Measurements from ENCODE around the gene WIPF3.

WIPF3 gene

DNA sequence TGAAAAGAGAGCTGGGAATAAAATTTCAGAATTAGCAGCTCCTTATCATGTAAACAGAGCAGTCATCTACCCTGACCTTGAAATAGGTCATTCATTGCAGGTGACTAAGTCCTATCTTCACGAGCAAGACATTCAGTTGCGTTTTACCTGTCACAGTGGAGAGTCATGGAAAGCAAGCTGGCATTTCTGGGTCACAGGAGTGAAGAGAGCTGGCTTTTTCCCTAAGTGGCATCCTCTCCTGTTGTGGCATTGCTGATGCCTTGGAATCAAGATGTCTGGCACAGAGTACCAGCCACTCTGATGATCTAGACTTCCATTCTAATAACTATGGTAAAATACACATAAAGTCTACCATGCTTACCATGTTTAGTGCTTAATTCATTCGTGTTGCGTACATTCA lies 112.5 kb downstream of the WIPF3 start:
- Mint-ChIP-seq H3K27me3 (no peaks in the 10 kb centered on the region), H3K4me3 (no peak overlapping the region), H3K9me3 (no peaks in the 10 kb centered on the region), H3K4me1 (no peaks in the 10 kb centered on the region), H3K27ac (no peak overlapping the region), H3K36me3 (ENCODE audit: low read depth) (no peaks in the 10 kb centered on the region)
- DNase-seq (no peak), ATAC-seq (no peak)

DNA sequence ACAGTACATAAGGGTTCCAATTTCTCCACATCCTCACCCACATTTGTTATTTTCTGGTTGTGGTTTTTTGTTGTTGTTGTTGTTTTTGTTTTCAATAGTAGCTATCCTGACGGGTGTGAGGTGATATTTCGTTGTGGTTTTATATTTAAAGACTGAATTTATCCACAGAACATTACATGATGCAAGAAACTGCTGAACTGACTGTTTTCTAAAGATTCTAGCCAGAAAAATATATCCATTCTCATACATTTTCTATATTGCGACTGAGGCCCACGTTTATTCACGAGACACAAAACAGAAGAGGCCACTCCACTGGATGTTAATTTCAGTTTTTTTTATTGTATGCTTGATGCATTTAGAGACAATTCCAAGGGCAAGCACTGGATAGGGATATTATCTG lies 113.5 kb downstream of the WIPF3 start:
- Mint-ChIP-seq H3K36me3 (ENCODE audit: low read depth) (no peaks in the 10 kb centered on the region), H3K27me3 (no peaks in the 10 kb centered on the region), H3K4me1 (peaks cover 4% of the 10 kb centered on the region), H3K27ac (no peak overlapping the region), H3K9me3 (no peaks in the 10 kb centered on the region), H3K4me3 (no peak overlapping the region)
- no peak for DNase-seq
- ATAC-seq = no peak

DNA sequence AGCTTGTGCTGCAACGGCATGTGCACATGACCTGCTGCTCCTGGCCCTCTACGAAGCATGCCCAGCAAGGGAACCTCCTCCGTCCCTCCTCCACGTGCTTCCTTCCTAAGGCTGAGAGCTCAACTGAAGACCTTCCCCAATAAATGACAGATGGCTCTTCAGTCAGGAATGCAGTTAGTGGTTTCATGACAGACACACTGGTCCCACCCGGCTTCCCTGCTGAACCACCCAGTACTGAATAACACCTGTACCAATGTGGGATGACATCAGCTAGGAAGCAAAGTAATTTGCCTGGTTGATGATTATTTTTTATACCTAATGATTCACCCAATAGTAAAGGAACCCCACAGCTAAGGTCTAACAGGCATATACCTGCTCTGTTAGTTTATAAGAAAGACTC lies 114.2 kb downstream of the WIPF3 start:
- Mint-ChIP-seq H3K9me3 (no peaks in the 10 kb centered on the region), H3K36me3 (ENCODE audit: low read depth) (no peaks in the 10 kb centered on the region), H3K4me1 (peaks cover 6% of the 10 kb centered on the region), H3K4me3 (no peak overlapping the region), H3K27me3 (no peaks in the 10 kb centered on the region), H3K27ac (no peak overlapping the region)
- ATAC-seq (no peak), DNase-seq (no peak)

DNA sequence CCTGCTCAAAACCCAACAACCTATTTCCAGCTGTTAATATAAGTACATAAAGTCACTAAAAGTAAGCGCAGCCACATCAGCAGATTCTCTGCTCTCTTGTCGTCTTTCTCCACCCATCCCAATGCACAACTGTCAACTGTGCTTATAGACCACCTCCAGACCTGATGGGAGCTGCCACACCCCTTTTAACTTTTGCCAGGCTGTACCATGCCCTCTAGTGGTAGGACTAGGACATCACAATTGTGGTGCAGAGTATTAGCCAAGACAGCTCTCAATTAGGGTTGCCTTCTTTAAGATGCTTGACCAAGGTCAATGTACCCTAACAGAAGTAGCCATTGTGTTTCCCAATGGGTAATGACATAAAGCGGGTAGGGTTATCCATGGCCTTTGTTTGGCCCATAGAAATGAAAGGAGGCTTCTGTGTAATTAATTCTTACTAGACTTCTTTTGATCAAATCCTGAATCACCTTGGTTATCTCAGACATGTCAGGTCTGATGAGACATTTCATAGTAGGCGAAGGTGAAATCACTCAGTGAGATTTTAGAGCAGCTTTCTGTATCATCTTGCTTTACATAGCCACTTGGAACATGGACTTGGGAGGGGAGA lies 115.2 kb downstream of the WIPF3 start:
- Mint-ChIP-seq H3K27me3 (no peaks in the 10 kb centered on the region), H3K27ac (no peak overlapping the region), H3K36me3 (ENCODE audit: low read depth) (no peaks in the 10 kb centered on the region), H3K4me1 (peaks cover 6% of the 10 kb centered on the region), H3K4me3 (no peak overlapping the region), H3K9me3 (no peaks in the 10 kb centered on the region)
- DNase-seq (peak; percentile 29), ATAC-seq (peak; percentile 83)

DNA sequence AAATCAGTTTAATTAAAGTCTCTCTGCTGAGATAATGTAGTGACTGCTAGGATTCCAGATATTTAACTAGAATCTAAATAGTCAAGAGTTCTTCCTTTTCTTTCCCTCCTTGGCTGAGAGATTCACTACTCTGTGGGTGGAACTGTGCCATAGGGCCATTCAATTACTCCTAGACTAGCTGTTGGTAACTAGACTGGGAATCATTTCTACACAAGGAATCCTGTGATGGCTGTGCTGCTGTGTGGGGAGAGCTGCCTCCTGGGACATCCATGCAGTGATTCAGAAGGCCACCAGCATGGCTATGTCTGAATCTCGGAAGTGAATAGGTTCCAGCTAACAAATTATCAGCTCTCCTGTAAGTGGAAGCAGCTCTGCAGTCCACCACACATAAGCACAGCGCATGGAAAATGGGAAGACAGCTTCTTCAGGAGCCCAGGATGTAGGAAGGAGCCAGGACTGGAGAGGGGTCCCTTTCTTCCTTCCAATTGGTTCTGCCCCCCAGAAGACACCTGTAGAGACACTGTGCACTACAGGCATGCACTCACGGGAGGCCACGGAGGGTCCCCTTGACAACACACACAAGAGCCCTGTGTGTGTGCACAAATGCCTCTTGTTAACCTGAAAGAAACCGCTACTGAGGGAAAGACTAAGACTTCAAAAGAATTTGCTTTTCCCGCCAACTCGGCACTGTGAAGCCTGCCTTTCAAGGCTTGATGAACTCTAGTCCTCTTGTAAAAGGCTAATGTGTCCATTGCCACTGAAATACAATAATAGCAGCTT lies 116.8 kb downstream of the WIPF3 start:
- Mint-ChIP-seq H3K27me3 (no peaks in the 10 kb centered on the region), H3K4me3 (no peak overlapping the region), H3K9me3 (no peaks in the 10 kb centered on the region), H3K27ac (no peak overlapping the region), H3K36me3 (ENCODE audit: low read depth) (no peaks in the 10 kb centered on the region), H3K4me1 (peaks cover 6% of the 10 kb centered on the region)
- no peak for ATAC-seq
- no peak for DNase-seq

DNA sequence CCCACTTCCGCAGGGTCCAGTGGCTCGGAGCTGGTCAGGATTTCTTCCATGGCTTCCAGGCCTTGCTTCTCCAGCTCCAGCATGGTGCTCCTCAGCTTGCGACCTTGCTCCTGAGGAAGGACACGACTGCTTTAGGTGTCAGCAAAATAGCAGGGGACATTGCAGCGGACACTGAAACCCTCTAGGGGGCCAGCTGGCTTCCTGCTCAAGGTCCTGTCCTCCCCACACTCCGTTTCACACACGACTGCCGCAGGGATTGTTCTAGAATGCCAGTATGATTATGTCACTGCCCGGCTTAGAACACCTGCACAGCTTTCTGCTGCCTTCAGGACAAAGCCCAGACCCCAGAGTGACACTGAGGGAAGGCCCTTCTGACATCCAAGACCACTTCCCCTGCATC lies 117.7 kb downstream of the WIPF3 start:
- Mint-ChIP-seq H3K4me1 (peaks cover 6% of the 10 kb centered on the region), H3K9me3 (no peaks in the 10 kb centered on the region), H3K4me3 (no peak overlapping the region), H3K27me3 (no peaks in the 10 kb centered on the region), H3K36me3 (ENCODE audit: low read depth) (no peaks in the 10 kb centered on the region), H3K27ac (no peak overlapping the region)
- ATAC-seq (no peak), DNase-seq (no peak)

DNA sequence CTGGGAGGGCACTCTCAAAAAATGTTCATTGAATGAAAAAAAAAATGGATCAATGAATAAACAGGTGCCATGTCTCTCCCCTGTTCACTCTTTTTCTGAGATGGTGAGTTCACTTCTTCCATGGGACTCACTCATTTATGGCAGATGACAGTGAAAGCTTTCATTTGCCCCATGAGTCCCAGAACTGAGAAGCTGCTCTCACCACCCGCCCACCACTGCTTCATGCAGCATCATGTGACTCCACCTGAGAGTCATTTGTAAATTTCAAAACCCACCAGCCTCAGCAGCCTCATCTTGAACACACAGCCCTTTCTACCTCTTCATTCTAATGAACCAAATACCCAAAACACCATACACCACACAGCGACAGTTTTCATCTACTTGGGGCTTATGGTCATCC lies 118.4 kb downstream of the WIPF3 start:
- no peak for ATAC-seq

DNA sequence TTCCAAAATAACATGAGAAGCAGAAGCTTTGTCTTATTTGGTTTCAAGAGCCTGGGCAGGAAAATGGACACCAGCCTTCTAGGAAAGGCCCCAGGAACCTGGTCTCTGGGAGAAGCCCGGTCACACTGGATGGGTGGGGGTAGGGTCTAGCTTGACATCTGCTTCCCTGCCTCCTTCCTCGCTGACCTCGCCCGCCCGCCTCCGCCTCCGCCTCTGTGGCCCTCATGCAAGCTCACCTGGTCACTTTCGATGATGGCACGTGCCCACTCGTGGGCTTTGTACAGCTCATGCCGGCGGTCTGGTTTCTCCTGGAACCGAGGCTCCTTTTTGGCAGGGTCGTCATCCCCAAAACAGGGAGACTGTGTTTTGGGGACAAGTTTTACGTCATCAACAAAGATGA lies 119.9 kb downstream of the WIPF3 start:
- no peaks in the 10 kb centered on the region for H3K9me3 Mint-ChIP-seq
- no peak overlapping the region for H3K4me3 Mint-ChIP-seq
- DNase-seq (no peak), ATAC-seq (no peak)
- no peaks in the 10 kb centered on the region for H3K36me3 Mint-ChIP-seq (ENCODE audit: low read depth)
- peaks cover 6% of the 10 kb centered on the region for H3K4me1 Mint-ChIP-seq
- H3K27ac Mint-ChIP-seq = no peak overlapping the region
- H3K27me3 Mint-ChIP-seq = no peaks in the 10 kb centered on the region

More for the DNA sequence above, 118.4 kb downstream of the WIPF3 start:
- Mint-ChIP-seq H3K27me3 (no peaks in the 10 kb centered on the region), H3K27ac (no peak overlapping the region), H3K36me3 (ENCODE audit: low read depth) (no peaks in the 10 kb centered on the region), H3K4me3 (no peak overlapping the region), H3K4me1 (peaks cover 6% of the 10 kb centered on the region), H3K9me3 (no peaks in the 10 kb centered on the region)
- no peak for DNase-seq

DNA sequence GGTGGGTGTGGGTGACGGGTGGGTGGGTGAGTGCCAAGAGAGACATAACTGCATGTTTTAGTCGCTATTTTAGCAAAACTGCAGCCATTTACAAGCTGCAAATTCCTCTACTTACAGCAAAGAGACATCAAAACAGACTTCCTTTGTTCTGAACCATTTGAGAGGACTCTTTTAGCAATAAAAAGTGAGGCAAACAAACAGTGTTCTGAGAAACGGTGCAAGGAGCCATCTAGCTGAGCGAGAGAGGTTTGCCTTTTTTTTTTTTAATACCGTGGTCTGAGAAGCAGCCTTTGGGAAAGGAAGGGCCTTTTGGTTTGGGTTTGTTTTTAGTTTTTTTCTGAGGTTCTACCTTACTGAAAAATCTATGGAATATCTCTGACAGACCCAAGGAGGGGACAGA lies 120.4 kb downstream of the WIPF3 start:
- no peak overlapping the region for H3K4me3 Mint-ChIP-seq
- H3K4me1 Mint-ChIP-seq = peaks cover 6% of the 10 kb centered on the region
- no peaks in the 10 kb centered on the region for H3K9me3 Mint-ChIP-seq
- H3K27ac Mint-ChIP-seq = no peak overlapping the region
- no peaks in the 10 kb centered on the region for H3K36me3 Mint-ChIP-seq (ENCODE audit: low read depth)
- DNase-seq (no peak), ATAC-seq (no peak)
- no peaks in the 10 kb centered on the region for H3K27me3 Mint-ChIP-seq

DNA sequence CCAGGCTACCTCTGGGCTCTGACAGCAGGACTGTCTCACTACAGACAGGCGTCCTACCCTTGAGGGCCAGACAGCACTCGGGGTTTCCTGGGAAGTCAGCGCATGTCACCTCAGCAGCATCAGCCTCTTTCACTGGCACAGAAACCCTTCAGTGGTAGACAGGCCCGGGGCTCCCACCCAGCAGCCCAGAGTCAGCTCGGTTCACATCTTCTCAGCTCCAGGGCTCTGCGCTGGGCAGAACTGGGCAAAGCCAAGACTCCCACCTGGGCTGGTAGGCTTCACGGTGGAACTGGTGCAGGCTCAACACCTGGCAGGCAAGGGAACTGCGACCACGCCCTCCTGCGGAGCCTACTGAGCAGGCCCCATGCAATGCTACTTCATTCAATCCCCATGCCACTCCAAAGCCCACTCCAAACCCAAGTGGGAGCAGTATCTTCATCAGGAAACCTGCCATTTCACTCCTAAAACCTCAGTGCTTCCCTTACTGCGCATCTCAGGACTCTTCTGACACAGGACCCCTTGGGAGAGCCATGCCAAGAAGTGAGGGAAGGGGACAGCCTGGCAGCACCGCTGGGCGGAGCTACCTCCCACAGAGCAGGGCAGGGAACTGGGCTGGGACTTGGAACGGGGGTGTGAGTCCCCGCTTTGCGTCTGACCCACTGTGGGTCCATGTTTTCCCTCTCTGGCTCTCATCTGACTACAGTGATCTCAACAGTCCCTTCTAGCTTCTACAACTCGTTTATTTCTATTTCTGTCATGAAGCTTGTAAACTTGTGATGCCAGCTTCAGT lies 122.9 kb downstream of the WIPF3 start:
- no peaks in the 10 kb centered on the region for H3K9me3 Mint-ChIP-seq
- H3K27ac Mint-ChIP-seq = no peak overlapping the region
- no peaks in the 10 kb centered on the region for H3K36me3 Mint-ChIP-seq (ENCODE audit: low read depth)
- DNase-seq (no peak), ATAC-seq (no peak)
- no peaks in the 10 kb centered on the region for H3K27me3 Mint-ChIP-seq
- peaks cover 6% of the 10 kb centered on the region for H3K4me1 Mint-ChIP-seq
- H3K4me3 Mint-ChIP-seq = no peak overlapping the region

DNA sequence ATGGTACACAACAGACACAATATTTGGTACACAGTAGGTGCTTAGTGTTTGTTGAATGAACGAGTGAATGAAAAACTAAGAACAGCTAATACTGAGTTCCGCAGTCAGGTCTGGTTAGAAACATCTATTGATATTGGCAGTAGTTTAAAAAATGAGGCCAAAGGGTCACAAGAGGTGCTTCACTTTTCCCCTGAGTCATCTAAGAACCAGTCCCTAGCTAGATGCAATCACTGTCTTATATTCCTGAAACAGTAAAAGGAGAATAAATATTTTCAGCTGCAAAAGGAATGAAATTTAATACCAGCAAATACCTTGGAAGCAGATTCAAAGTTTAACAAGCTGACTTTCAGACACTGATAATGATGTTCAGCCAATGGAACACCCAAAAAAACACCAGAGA lies 128.8 kb downstream of the WIPF3 start:
- Mint-ChIP-seq H3K4me3 (no peak overlapping the region), H3K36me3 (ENCODE audit: low read depth) (no peaks in the 10 kb centered on the region), H3K9me3 (peaks cover 3% of the 10 kb centered on the region), H3K27ac (no peak overlapping the region), H3K4me1 (no peaks in the 10 kb centered on the region), H3K27me3 (no peaks in the 10 kb centered on the region)
- DNase-seq = no peak
- no peak for ATAC-seq

DNA sequence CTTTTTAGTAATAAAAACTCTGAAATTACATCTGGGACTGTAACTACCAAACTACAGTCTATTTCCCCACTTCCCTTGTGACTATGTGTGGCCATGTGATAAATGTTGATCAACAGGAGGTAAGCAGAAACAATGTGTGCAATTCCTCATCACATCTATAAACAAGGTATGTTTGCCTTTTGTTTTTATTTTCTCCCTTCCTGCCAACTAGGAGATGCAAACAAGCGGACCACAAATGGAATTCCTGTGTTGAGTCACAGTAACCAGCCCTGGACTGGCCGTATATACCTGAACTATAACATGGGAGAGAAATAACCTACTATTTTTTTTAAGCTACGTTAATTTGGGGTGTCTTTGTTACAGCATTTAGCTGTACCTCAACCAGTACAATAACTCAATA lies 130.8 kb downstream of the WIPF3 start:
- no peak for ATAC-seq
- Mint-ChIP-seq H3K36me3 (ENCODE audit: low read depth) (no peaks in the 10 kb centered on the region), H3K4me1 (no peaks in the 10 kb centered on the region), H3K27ac (no peak overlapping the region), H3K27me3 (no peaks in the 10 kb centered on the region), H3K9me3 (peaks cover 3% of the 10 kb centered on the region), H3K4me3 (no peak overlapping the region)
- no peak for DNase-seq

DNA sequence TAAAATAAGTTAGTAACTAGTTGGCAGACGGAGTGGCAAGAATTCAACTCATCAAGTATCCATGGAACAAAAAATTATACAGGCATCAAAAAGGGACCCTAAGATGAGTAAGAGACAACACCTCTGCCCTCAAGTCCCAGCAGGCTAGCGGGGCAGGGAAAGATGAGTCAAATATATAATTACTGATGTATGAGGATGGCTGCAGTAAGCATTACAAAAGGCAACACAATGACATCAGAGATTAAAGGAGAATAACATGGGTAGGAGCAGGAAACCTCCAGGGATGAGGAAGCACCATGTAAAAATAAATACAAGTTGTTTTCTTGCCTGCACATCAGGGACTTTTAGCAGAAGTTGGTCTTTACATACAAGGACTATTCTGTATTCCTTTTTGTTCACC lies 133.9 kb downstream of the WIPF3 start:
- Mint-ChIP-seq H3K4me3 (no peak overlapping the region), H3K27me3 (no peaks in the 10 kb centered on the region), H3K36me3 (ENCODE audit: low read depth) (no peaks in the 10 kb centered on the region), H3K9me3 (peaks cover 3% of the 10 kb centered on the region), H3K4me1 (no peaks in the 10 kb centered on the region), H3K27ac (no peak overlapping the region)
- DNase-seq (no peak), ATAC-seq (no peak)

DNA sequence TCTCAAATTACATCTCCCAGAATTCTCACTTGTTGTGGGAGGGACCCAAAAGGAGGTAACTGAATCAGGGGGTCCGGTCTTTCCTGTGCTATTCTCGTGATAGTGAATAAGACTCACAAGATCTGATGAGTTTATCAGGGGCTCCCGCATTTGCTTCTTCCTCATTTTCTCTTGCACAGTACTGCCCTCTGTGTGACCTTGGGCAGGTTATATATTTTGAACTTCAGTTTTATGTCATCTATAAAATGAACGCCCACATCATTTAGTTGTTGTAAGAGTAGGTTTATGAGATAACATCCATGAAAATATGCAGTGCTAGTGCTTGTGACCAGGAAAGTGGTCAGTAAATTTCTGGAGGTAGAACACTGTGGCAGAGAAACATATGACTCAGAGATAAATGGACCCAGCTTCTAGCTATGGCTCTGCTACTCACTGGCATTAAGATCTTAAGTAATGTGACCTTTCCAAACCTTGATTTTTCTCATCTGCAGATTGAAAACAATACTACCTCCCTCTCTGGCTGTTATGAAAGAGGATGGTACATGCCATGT lies 139.0 kb downstream of the WIPF3 start:
- Mint-ChIP-seq H3K36me3 (ENCODE audit: low read depth) (no peaks in the 10 kb centered on the region), H3K4me3 (no peak overlapping the region), H3K9me3 (no peaks in the 10 kb centered on the region), H3K27me3 (no peaks in the 10 kb centered on the region), H3K4me1 (no peaks in the 10 kb centered on the region), H3K27ac (no peak overlapping the region)
- DNase-seq (no peak), ATAC-seq (no peak)

All from activated naive CD8-positive, alpha-beta T cell treated with anti-CD3 and anti-CD28 coated beads, Interleukin-2, amount 50 U/mL, for 24 hours (primary cell).